Mesendoderm (in vitro differentiated cells): ENCODE measurements around the gene BAIAP2L2.
A peak's percentile ranks its signal among the peaks of the same experiment; 100 is the strongest.

Experiments
- DNase-seq: peaks from one replicate; pipeline ENCODE4 v3.0.0; 2013
- H2AK5ac ChIP-seq: 2 replicates; pipeline ENCODE4 v1.6.1; 2013; ENCODE audit warnings: low read length, inconsistent platforms
- H2BK120ac ChIP-seq: 2 replicates; pipeline ENCODE4 v1.6.1; 2013; ENCODE audit warnings: low read depth, mild to moderate bottlenecking, low read length, moderate library complexity, mixed read lengths
- H2BK15ac ChIP-seq: replicated peaks from 2 replicates; pipeline ENCODE4 v1.6.1; 2013; ENCODE audit warnings: low read depth, mild to moderate bottlenecking, moderate library complexity
- H2BK5ac ChIP-seq: 2 replicates; pipeline ENCODE4 v1.6.1; 2013; ENCODE audit warnings: low read length, inconsistent platforms
- H3K18ac ChIP-seq: 2 replicates; pipeline ENCODE4 v1.6.1; 2013; ENCODE audit warnings: mild to moderate bottlenecking, low read length, mixed read lengths
- H3K23ac ChIP-seq: one replicate; pipeline ENCODE4 v1.6.1; 2013; ENCODE audit warnings: low read length
- H3K27ac ChIP-seq: 2 replicates; pipeline ENCODE4 v1.5.1; 2013; ENCODE audit warnings: low read depth, mild to moderate bottlenecking, inconsistent platforms, low read length, moderate library complexity
- H3K27me3 ChIP-seq: 2 replicates; pipeline ENCODE4 v1.6.1; 2013; ENCODE audit warnings: low read length, control low read depth, mild to moderate bottlenecking, inconsistent platforms; ENCODE audit not compliant: insufficient read depth, poor library complexity
- H3K36me3 ChIP-seq: 2 replicates; pipeline ENCODE4 v1.6.1; 2013; ENCODE audit warnings: low read length, inconsistent platforms; ENCODE audit not compliant: control insufficient read depth, insufficient read depth
- H3K4ac ChIP-seq: one replicate; pipeline ENCODE4 v1.6.1; 2013; ENCODE audit warnings: low read depth, mild to moderate bottlenecking, low read length, moderate library complexity
- H3K4me1 ChIP-seq: 2 replicates; pipeline ENCODE4 v1.6.1; 2013; ENCODE audit warnings: low read depth, low read length, inconsistent platforms; ENCODE audit not compliant: control insufficient read depth
- H3K4me2 ChIP-seq: 2 replicates; pipeline ENCODE4 v1.6.1; 2013; ENCODE audit warnings: low read length
- H3K4me3 ChIP-seq: 2 replicates; pipeline ENCODE4 v1.5.1; 2013; ENCODE audit warnings: mild to moderate bottlenecking, low read length
- H3K56ac ChIP-seq: one replicate; pipeline ENCODE4 v1.6.1; 2013; ENCODE audit warnings: low read length
- H3K79me1 ChIP-seq: 2 replicates; pipeline ENCODE4 v1.6.1; 2013; ENCODE audit warnings: low read length, inconsistent platforms
- H3K79me2 ChIP-seq: 2 replicates; pipeline ENCODE4 v1.6.1; 2013; ENCODE audit warnings: mild to moderate bottlenecking, low read length; ENCODE audit not compliant: control insufficient read depth, insufficient read depth
- H3K9ac ChIP-seq: 2 replicates; pipeline ENCODE4 v1.6.1; 2013; ENCODE audit warnings: low read length, inconsistent platforms
- H4K5ac ChIP-seq: one replicate; pipeline ENCODE4 v1.6.1; 2013; ENCODE audit warnings: low read length
- H4K8ac ChIP-seq: one replicate; pipeline ENCODE4 v1.6.1; 2013; ENCODE audit warnings: low read depth, mild to moderate bottlenecking, control low read depth, low read length, moderate library complexity
- WGBS: extraction: QIAGEN DNeasy Blood & Tissue Kit; methylation state at CpG from one replicate; pipeline ENCODE4 v1.1.7; 2013; ENCODE audit warnings: low lambda C conversion rate, missing lambda C conversion rate; ENCODE audit not compliant: insufficient coverage; ENCODE audit errors: extremely low coverage; 5-methylcytosine and 5-hydroxymethylcytosine counted together

Gene BAIAP2L2

GRCh38 chr22:38126928-38127668 lies 16.6 kb upstream of the BAIAP2L2 start:
- Histone ChIP-seq H3K18ac (no peak overlapping the region), H3K9ac (no peak overlapping the region), H3K56ac (no peak overlapping the region), H3K4ac (no peak overlapping the region), H3K4me2 (no peak overlapping the region), H3K4me1 (no peaks in the 10 kb centered on the region), H2BK15ac (no peak overlapping the region), H3K79me1 (no peaks in the 10 kb centered on the region), H4K5ac (no peak overlapping the region), H3K27ac (no peak overlapping the region), H3K79me2 (no peaks in the 10 kb centered on the region), H4K8ac (no peak overlapping the region), H3K4me3 (no peak overlapping the region), H2BK120ac (no peak overlapping the region), H2BK5ac (no peak overlapping the region), H2AK5ac (no peak overlapping the region), H3K27me3 (no peaks in the 10 kb centered on the region), H3K36me3 (no peaks in the 10 kb centered on the region), H3K23ac (no peak overlapping the region)
- no peak for DNase-seq
- WGBS, result no CpG with 5 or more reads among the region's 23 CpGs

- Histone ChIP-seq H3K9ac (no peak overlapping the region), H2BK15ac (no peak overlapping the region), H2AK5ac (no peak overlapping the region), H2BK5ac (no peak overlapping the region), H3K4me3 (no peak overlapping the region), H3K36me3 (no peaks in the 10 kb centered on the region), H2BK120ac (no peak overlapping the region), H3K79me1 (no peaks in the 10 kb centered on the region), H3K56ac (no peak overlapping the region), H3K79me2 (no peaks in the 10 kb centered on the region), H4K5ac (no peak overlapping the region), H3K27ac (no peak overlapping the region), H3K23ac (no peak overlapping the region), H3K4me2 (no peak overlapping the region), H3K4ac (no peak overlapping the region), H4K8ac (no peak overlapping the region), H3K18ac (no peak overlapping the region), H3K4me1 (no peaks in the 10 kb centered on the region), H3K27me3 (no peaks in the 10 kb centered on the region)
- WGBS, result no CpG with 5 or more reads among the region's 11 CpGs
- DNase-seq, result no peak
Measured at GRCh38 chr22:38125751-38126201, 15.3 kb upstream of the BAIAP2L2 start.

- no peaks in the 10 kb centered on the region for H3K36me3 ChIP-seq
- H3K18ac ChIP-seq, result no peak overlapping the region
- no peak overlapping the region for H2AK5ac ChIP-seq
- H3K79me1 ChIP-seq, result no peaks in the 10 kb centered on the region
- H3K23ac ChIP-seq, result no peak overlapping the region
- no peak overlapping the region for H3K27ac ChIP-seq
- no peak overlapping the region for H3K9ac ChIP-seq
- H3K4me3 ChIP-seq, result no peak overlapping the region
- H3K4me1 ChIP-seq, result no peaks in the 10 kb centered on the region
- no CpG with 5 or more reads among the region's 14 CpGs for WGBS
- no peak overlapping the region for H3K56ac ChIP-seq
- no peak overlapping the region for H2BK120ac ChIP-seq
- no peak for DNase-seq
- no peaks in the 10 kb centered on the region for H3K27me3 ChIP-seq
- no peak overlapping the region for H3K4me2 ChIP-seq
- H3K79me2 ChIP-seq, result no peaks in the 10 kb centered on the region
- H4K5ac ChIP-seq, result no peak overlapping the region
- H2BK5ac ChIP-seq, result no peak overlapping the region
- no peak overlapping the region for H3K4ac ChIP-seq
- H2BK15ac ChIP-seq, result no peak overlapping the region
- H4K8ac ChIP-seq, result no peak overlapping the region
Measured at GRCh38 chr22:38125038-38125610, 14.6 kb upstream of the BAIAP2L2 start.

GRCh38 chr22:38124236-38124974 lies 13.9 kb upstream of the BAIAP2L2 start:
- no peak overlapping the region for H3K4me3 ChIP-seq
- no peak overlapping the region for H2BK15ac ChIP-seq
- no peak overlapping the region for H3K27ac ChIP-seq
- H4K5ac ChIP-seq, result no peak overlapping the region
- H3K4me2 ChIP-seq, result no peak overlapping the region
- no peak overlapping the region for H2AK5ac ChIP-seq
- H3K36me3 ChIP-seq, result no peaks in the 10 kb centered on the region
- H3K79me2 ChIP-seq, result no peaks in the 10 kb centered on the region
- no CpG with 5 or more reads among the region's 21 CpGs for WGBS
- H3K23ac ChIP-seq, result no peak overlapping the region
- no peak overlapping the region for H4K8ac ChIP-seq
- no peak overlapping the region for H2BK120ac ChIP-seq
- H3K4ac ChIP-seq, result no peak overlapping the region
- H3K9ac ChIP-seq, result no peak overlapping the region
- no peaks in the 10 kb centered on the region for H3K4me1 ChIP-seq
- no peak overlapping the region for H3K18ac ChIP-seq
- H2BK5ac ChIP-seq, result no peak overlapping the region
- no peak overlapping the region for H3K56ac ChIP-seq
- no peaks in the 10 kb centered on the region for H3K79me1 ChIP-seq
- no peaks in the 10 kb centered on the region for H3K27me3 ChIP-seq
- DNase-seq, result peak; percentile 66

- H3K18ac ChIP-seq, result no peak overlapping the region
- no peak overlapping the region for H2BK15ac ChIP-seq
- DNase-seq, result no peak
- H2BK5ac ChIP-seq, result no peak overlapping the region
- no CpG with 5 or more reads among the region's 6 CpGs for WGBS
- H3K4ac ChIP-seq, result no peak overlapping the region
- H2BK120ac ChIP-seq, result no peak overlapping the region
- no peak overlapping the region for H2AK5ac ChIP-seq
- no peak overlapping the region for H3K4me2 ChIP-seq
- no peak overlapping the region for H3K27ac ChIP-seq
- H3K4me3 ChIP-seq, result no peak overlapping the region
- no peaks in the 10 kb centered on the region for H3K79me2 ChIP-seq
- H4K8ac ChIP-seq, result no peak overlapping the region
- H3K4me1 ChIP-seq, result no peaks in the 10 kb centered on the region
- H3K23ac ChIP-seq, result no peak overlapping the region
- no peak overlapping the region for H3K56ac ChIP-seq
- H3K9ac ChIP-seq, result no peak overlapping the region
- no peak overlapping the region for H4K5ac ChIP-seq
- no peaks in the 10 kb centered on the region for H3K36me3 ChIP-seq
- H3K27me3 ChIP-seq, result no peaks in the 10 kb centered on the region
- no peaks in the 10 kb centered on the region for H3K79me1 ChIP-seq
Measured at GRCh38 chr22:38122616-38123015, 12.1 kb upstream of the BAIAP2L2 start.
